ENCODE measurements around the gene XIRP2.

XIRP2 gene

DNA sequence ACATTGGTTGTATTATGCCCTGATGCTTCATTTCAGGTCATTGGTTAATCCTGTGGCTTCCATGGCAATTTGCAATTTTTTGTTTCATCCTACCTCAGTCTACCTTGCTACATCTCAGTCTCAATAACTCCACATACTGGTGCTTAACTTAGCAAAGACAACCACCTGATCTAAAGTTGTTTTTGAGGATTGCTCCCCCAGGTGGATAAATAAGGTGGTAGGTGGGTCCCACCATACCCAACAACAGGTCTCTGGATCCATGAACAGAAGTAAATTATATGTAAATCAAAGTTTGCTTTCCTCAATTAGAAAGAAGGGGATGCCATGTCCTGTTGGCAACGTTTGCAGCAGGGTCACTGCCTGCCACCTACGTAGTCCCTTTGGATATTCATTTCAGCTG lies 7.0 kb downstream of the XIRP2 start:
- Histone ChIP-seq H3K36me3 (ENCODE audit: control insufficient read depth, insufficient read depth, low read length) (no peaks in the 10 kb centered on the region), H3K4me3 (replicated peaks; ENCODE audit: low read depth, low read length) (no peak overlapping the region), H3K27me3 (replicated peaks; ENCODE audit: control insufficient read depth, insufficient read depth, low read length) (no peaks in the 10 kb centered on the region)
- DNase-seq (ENCODE audit: extremely low read depth, insufficient read length): no peak
- TF ChIP-seq, protein P1, sequence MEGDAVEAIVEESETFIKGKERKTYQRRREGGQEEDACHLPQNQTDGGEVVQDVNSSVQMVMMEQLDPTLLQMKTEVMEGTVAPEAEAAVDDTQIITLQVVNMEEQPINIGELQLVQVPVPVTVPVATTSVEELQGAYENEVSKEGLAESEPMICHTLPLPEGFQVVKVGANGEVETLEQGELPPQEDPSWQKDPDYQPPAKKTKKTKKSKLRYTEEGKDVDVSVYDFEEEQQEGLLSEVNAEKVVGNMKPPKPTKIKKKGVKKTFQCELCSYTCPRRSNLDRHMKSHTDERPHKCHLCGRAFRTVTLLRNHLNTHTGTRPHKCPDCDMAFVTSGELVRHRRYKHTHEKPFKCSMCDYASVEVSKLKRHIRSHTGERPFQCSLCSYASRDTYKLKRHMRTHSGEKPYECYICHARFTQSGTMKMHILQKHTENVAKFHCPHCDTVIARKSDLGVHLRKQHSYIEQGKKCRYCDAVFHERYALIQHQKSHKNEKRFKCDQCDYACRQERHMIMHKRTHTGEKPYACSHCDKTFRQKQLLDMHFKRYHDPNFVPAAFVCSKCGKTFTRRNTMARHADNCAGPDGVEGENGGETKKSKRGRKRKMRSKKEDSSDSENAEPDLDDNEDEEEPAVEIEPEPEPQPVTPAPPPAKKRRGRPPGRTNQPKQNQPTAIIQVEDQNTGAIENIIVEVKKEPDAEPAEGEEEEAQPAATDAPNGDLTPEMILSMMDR (IDR thresholded peaks at IDR 0.05; ENCODE audit: insufficient read depth, low read length, poor library complexity, severe bottlenecking): no peak

DNA sequence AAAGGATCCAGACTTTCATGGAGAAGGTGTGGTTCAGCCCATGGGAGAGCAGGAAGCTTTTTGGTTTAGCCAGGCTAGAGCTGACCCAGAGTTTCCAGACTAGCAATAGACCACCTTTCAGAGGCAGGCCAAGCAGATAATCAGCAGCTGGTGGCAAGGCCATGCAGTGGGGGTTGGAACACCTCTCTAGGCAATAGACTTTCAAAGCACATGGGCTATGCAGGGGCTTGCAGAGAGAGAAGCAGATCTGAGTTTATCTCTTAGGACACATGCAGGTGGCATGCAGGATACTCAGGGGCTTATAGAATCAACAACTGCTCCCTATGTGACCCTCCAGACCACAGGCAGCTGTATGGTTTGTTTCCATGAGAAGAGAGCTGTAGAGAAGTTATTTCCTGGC lies 9.4 kb downstream of the XIRP2 start:
- H3K4me3 ChIP-seq (replicated peaks; ENCODE audit: low read depth, low read length): no peak overlapping the region
- no peaks in the 10 kb centered on the region for H3K36me3 ChIP-seq (ENCODE audit: control insufficient read depth, insufficient read depth, low read length)
- no peak for DNase-seq (ENCODE audit: extremely low read depth, insufficient read length)
- H3K27me3 ChIP-seq (replicated peaks; ENCODE audit: control insufficient read depth, insufficient read depth, low read length): no peaks in the 10 kb centered on the region
- TF ChIP-seq, protein P1 (IDR thresholded peaks at IDR 0.05; ENCODE audit: insufficient read depth, low read length, poor library complexity, severe bottlenecking): no peak

DNA sequence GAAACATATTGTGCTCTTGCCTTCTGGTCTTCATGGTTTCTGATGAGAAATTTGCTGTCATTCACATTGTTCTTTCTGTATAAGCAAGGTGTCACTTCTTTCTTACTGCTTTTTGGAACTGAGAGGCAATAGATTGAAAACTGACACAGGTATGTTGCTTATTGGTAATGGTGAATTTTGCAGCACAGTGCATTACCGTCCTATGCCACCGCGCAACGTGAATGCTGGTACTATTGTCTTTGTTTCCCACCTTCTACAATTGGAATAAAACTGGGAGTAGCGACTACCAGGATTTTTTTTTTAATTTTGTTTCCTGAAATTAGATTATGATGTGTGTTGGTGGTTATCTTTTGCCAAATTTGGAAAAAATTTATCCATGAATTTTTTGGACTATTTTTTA lies 11.4 kb downstream of the XIRP2 start:
- Histone ChIP-seq H3K27me3 (replicated peaks; ENCODE audit: control insufficient read depth, insufficient read depth, low read length) (no peaks in the 10 kb centered on the region), H3K36me3 (ENCODE audit: control insufficient read depth, insufficient read depth, low read length) (no peaks in the 10 kb centered on the region), H3K4me3 (replicated peaks; ENCODE audit: low read depth, low read length) (no peak overlapping the region)
- TF ChIP-seq, protein P1 (IDR thresholded peaks at IDR 0.05; ENCODE audit: insufficient read depth, low read length, poor library complexity, severe bottlenecking): no peak
- no peak for DNase-seq (ENCODE audit: extremely low read depth, insufficient read length)

DNA sequence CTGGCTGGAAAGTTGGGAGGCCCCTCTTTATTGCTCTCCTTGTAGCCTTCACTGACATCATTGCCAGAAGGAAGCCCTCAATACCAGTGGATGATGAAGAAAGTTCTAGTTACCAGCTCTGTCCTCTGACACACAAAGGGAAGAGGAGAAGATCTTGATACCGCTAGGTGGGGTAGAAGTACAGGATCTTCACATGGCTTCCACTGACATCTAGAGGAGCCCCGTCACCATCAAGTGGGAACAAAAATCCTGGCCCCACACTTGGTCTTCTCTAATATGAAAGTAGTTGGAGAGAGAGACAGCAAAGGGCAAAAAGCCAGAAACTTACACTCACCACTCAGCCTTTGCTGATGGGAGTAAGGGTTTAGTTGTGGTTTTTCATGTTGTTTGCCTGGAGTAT lies 12.4 kb downstream of the XIRP2 start:
- DNase-seq (ENCODE audit: extremely low read depth, insufficient read length): no peak
- Histone ChIP-seq H3K4me3 (replicated peaks; ENCODE audit: low read depth, low read length) (no peak overlapping the region), H3K36me3 (ENCODE audit: control insufficient read depth, insufficient read depth, low read length) (no peaks in the 10 kb centered on the region), H3K27me3 (replicated peaks; ENCODE audit: control insufficient read depth, insufficient read depth, low read length) (no peaks in the 10 kb centered on the region)
- TF ChIP-seq, protein P1 (IDR thresholded peaks at IDR 0.05; ENCODE audit: insufficient read depth, low read length, poor library complexity, severe bottlenecking): no peak

DNA sequence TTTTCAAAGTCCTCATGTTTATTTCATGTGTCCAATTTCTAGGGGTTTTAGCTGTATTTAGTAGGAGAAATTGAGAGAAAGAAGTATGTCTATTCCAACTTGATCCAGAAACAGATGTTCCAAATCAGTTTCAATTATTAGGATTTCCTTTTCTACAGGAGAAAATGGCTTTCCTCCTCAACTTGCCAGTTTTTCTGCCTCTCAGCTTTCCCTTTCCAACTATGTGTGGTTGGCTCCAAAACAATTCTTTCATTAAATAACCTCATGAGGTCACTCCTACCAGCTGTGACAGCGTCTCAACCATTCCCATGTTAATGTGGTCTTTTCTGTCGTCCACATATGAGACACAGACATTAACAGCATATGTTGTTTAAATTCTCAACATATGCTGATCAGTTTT lies 13.1 kb downstream of the XIRP2 start:
- H3K4me3 ChIP-seq (replicated peaks; ENCODE audit: low read depth, low read length): no peak overlapping the region
- DNase-seq (ENCODE audit: extremely low read depth, insufficient read length): no peak
- no peaks in the 10 kb centered on the region for H3K27me3 ChIP-seq (replicated peaks; ENCODE audit: control insufficient read depth, insufficient read depth, low read length)
- H3K36me3 ChIP-seq (ENCODE audit: control insufficient read depth, insufficient read depth, low read length): no peaks in the 10 kb centered on the region
- TF ChIP-seq, protein P1 (IDR thresholded peaks at IDR 0.05; ENCODE audit: insufficient read depth, low read length, poor library complexity, severe bottlenecking): no peak

DNA sequence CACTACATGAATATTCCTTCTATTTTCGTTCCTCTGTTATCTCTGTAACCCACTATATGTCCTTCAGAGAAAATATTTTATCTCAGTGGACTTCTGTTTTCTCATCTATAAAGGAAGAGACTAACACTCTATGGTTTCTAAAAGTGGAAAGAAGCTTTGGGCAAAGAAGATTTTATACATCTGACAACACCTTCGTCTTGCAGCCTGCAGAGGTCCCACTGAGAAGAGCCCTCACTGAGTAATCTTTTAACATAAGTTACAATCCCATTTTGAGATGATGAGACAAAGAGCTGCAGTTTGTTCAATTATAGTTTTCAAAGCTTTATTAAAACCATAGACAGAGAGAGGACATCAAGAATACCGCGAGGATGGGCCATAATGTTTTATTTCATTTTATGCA lies 28.7 kb downstream of the XIRP2 start:
- no peaks in the 10 kb centered on the region for H3K27me3 ChIP-seq (replicated peaks; ENCODE audit: control insufficient read depth, insufficient read depth, low read length)
- DNase-seq (ENCODE audit: extremely low read depth, insufficient read length): no peak

More for the DNA sequence above, 28.7 kb downstream of the XIRP2 start:
- Histone ChIP-seq H3K36me3 (ENCODE audit: control insufficient read depth, insufficient read depth, low read length) (no peaks in the 10 kb centered on the region), H3K4me3 (replicated peaks; ENCODE audit: low read depth, low read length) (no peak overlapping the region)
- TF ChIP-seq, protein P1 (IDR thresholded peaks at IDR 0.05; ENCODE audit: insufficient read depth, low read length, poor library complexity, severe bottlenecking): no peak
